K562 (cell line): ENCODE results near the gene VPS33B. TPM values are rescaled to one million over a fixed set of nuclear protein-coding genes. Genes with fewer than 3 reads are reported as not detected.

ENCODE experiments used
- ATF1 ChIP-seq, 2 experiments: fragments of 450-650 bp in 1 of 2; IDR thresholded peaks; 2 replicates each; pipeline ENCODE4 v1.6.1; 2016; ENCODE audit warnings: missing compliant biosample characterization in 1 of 2, missing genetic modification characterization in 1 of 2
- CREB3 ChIP-seq: fragments of 450-650 bp; conservative IDR thresholded peaks from 2 replicates; pipeline ENCODE4 v1.6.1; 2016; ENCODE audit warnings: missing genetic modification characterization, low read depth, mild to moderate bottlenecking, missing compliant biosample characterization, moderate library complexity
- CSDE1 ChIP-seq, 2 experiments: fragments of 450-650 bp; IDR thresholded peaks; 2 replicates each; pipeline ENCODE4 v1.6.1; 2016; ENCODE audit warnings: mild to moderate bottlenecking in 1 of 2
- DLX4 ChIP-seq: fragments of 250-450 bp; sonication (Bioruptor Pico); IDR thresholded peaks from 2 replicates; pipeline ENCODE4 v1.6.1; 2021; ENCODE audit warnings: mild to moderate bottlenecking
- DPF2 ChIP-seq: fragments of 450-650 bp; IDR thresholded peaks from 2 replicates; pipeline ENCODE4 v1.6.1; 2016
- EWSR1 ChIP-seq: fragments of 450-650 bp; IDR thresholded peaks from 2 replicates; pipeline ENCODE4 v1.6.1; 2018; ENCODE audit warnings: borderline replicate concordance, mild to moderate bottlenecking, low read depth, moderate library complexity; ENCODE audit not compliant: partially characterized antibody
- EZH2 ChIP-seq: IDR thresholded peaks from 2 replicates; pipeline ENCODE4 v1.6.1; 2012; ENCODE audit warnings: low read depth, mild to moderate bottlenecking, inconsistent platforms, low read length, borderline replicate concordance
- FOXA3 ChIP-seq, 2 experiments: fragments of 450-650 bp in 1 of 2; sonication (generic) in 1 of 2; formaldehyde crosslinking; IDR thresholded peaks in 1 of 2; conservative IDR thresholded peaks in 1 of 2; 2 replicates each; pipeline versions ENCODE4 v1.4.0 to v1.8.0; 2020 to 2022; ENCODE audit warnings: mild to moderate bottlenecking in 2 of 2, missing genetic modification reagents in 1 of 2
- FOXO4 ChIP-seq: fragments of 450-650 bp; formaldehyde crosslinking; IDR thresholded peaks from 2 replicates; pipeline ENCODE4 v1.4.0; 2020; ENCODE audit warnings: mild to moderate bottlenecking, moderate library complexity
- KDM2B ChIP-seq: fragments of 250-450 bp; sonication (Bioruptor Pico); IDR thresholded peaks from 2 replicates; pipeline ENCODE4 v1.8.0; 2021; ENCODE audit warnings: mild to moderate bottlenecking, moderate library complexity
- MEIS2 ChIP-seq: fragments of 450-650 bp; IDR thresholded peaks from 2 replicates; pipeline ENCODE4 v1.6.1; 2014; ENCODE audit warnings: mild to moderate bottlenecking; ENCODE audit not compliant: partially characterized antibody
- PHTF2 ChIP-seq: fragments of 250-450 bp; sonication (Bioruptor Pico); IDR thresholded peaks from 2 replicates; pipeline ENCODE4 v1.5.0; 2021; ENCODE audit warnings: mild to moderate bottlenecking
- POLR2H ChIP-seq: IDR thresholded peaks from 2 replicates; pipeline ENCODE4 v1.6.1; 2016; ENCODE audit warnings: missing genetic modification characterization, low read depth, mild to moderate bottlenecking, control low read depth, missing compliant biosample characterization, moderate library complexity
- RBFOX2 ChIP-seq: fragments of 200-400 bp; formaldehyde crosslinking; IDR thresholded peaks from 2 replicates; pipeline ENCODE4 v1.6.1; 2017; ENCODE audit warnings: low read depth, mild to moderate bottlenecking, low read length, moderate library complexity
- RBM15 ChIP-seq: fragments of 200-400 bp; formaldehyde crosslinking; IDR thresholded peaks from 2 replicates; pipeline ENCODE4 v1.6.1; 2018; ENCODE audit warnings: mild to moderate bottlenecking, low read length, moderate library complexity; ENCODE audit not compliant: insufficient read depth
- RNF2 ChIP-seq: sonication (generic); IDR thresholded peaks from 2 replicates; pipeline ENCODE4 v1.6.1; 2016
- TCF7 ChIP-seq: sonication (generic); IDR thresholded peaks from 2 replicates; pipeline ENCODE4 v1.6.1; 2016; ENCODE audit warnings: antibody characterized with exemption, borderline replicate concordance
- ZFP30 ChIP-seq: fragments of 250-450 bp; sonication (Bioruptor Pico); IDR thresholded peaks from 2 replicates; pipeline ENCODE4 v1.8.0; 2022; ENCODE audit warnings: moderate library complexity, mild to moderate bottlenecking, inconsistent platforms, borderline replicate concordance
- ZNF239 ChIP-seq: fragments of 250-450 bp; sonication (Bioruptor Pico); IDR thresholded peaks from 2 replicates; pipeline ENCODE4 v1.4.0; 2020; ENCODE audit warnings: mild to moderate bottlenecking
- ZNF395 ChIP-seq: fragments of 200-800 bp; sonication (Bioruptor generic); IDR thresholded peaks from 2 replicates; pipeline ENCODE4 v1.6.1; 2017; ENCODE audit warnings: missing genetic modification characterization, missing compliant biosample characterization
- polyA plus RNA-seq, 8 experiments: library from polyadenylated mRNA; depleted of rRNA in 4 of 8; stranded (reverse) in 5 of 8; unstranded in 3 of 8; fragments of >200 nt; fragmentation: Nextera tagmentation in 2 of 8; fragmentation: Illumina TruSeq in 1 of 8; extraction: Ambion mirVana in 2 of 8; extraction: Trizol in 1 of 8; gene quantifications; 2 replicates each; pipeline versions ENCODE4 v1.2.1 to v1.2.3, GENCODE V29; 2011 to 2014; ENCODE audit warnings: inconsistent platforms in 1 of 8, missing spikeins in 1 of 8
- total RNA-seq, 7 experiments: library from RNA; depleted of rRNA in 6 of 7; stranded (reverse); fragments of >200 nt in 6 of 7; fragmentation: Illumina TruSeq in 2 of 7; extraction: Trizol in 2 of 7; gene quantifications; 2 replicates each; pipeline versions ENCODE4 v1.2.1 to v1.2.3, GENCODE V29; 2011 to 2021; ENCODE audit warnings: low replicate concordance in 1 of 7

VPS33B gene
- total and polyA plus RNA-seq, 9 of the 15 experiments (the other 6 are each of a cell fraction or from before 2014, with no cell fraction given): 9.4 to 25.5 (median 14.8) TPM

GRCh38 chr15:90949979-90950675 lies 72.3 kb downstream of the VPS33B start (continued):
- TF ChIP-seq RBM15 (no peak), ATF1 (CRISPR knock-in tag; IDR thresholded peaks at IDR 0.05) (no peak), ATF1 (tag; IDR thresholded peaks at IDR 0.05) (0 out of 2 replicates have a peak, but pooled peaks have one; percentile 38), RBFOX2 (peak; percentile 43; the same call in 1 of the 2 replicates), EZH2 (no peak), KDM2B (CRISPR knock-in tag) (no peak), ZFP30 (no peak), POLR2H (tag) (no peak), CREB3 (0 out of 2 replicates have a peak, but pooled peaks have one; percentile 13), CSDE1 (IDR thresholded peaks at IDR 0.05) (no peak), DPF2 (peak; percentile 7; the same call in 1 of the 2 replicates), PHTF2 (CRISPR knock-in tag) (no peak), ZNF239 (CRISPR knock-in tag) (no peak), DLX4 (CRISPR knock-in tag) (no peak), EWSR1 (no peak), ZNF395 (no peak), MEIS2 (no peak), FOXA3 (CRISPR knock-in tag; conservative IDR thresholded peaks at IDR 0.05 in 1 of 2, IDR thresholded peaks at IDR 0.05 in 1 of 2) (no peak), FOXO4 (CRISPR knock-in tag) (no peak), RNF2 (no peak), TCF7 (no peak)
